ENCODE measurements around the gene ZNF316.

DNA sequence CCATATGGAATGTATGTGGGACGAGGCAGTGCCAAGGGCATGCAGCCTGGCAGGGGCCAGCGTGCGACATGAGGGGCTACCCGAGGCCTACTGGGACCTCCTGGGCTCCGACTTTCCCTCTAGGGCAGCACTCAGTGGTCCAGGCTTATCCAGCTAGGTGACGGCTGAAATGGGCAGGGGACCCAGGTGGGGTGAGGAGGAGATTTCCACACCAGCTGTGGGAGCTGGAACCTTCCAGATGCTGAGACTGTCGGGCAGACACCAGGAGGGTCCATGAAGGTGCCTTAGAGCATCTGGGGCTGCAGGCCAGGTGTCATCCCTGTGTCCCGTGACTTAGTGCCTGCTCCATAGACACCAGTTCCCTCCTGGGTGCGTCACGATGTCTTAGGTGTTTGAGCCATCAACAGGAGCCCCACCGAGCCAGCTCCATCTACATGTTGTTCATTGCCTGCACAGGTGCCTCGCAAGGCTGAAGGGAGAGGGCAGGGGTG lies 13.4 kb downstream of the ZNF316 start:
- no peak for TF ChIP-seq CTCF (IDR thresholded peaks at IDR 0.05)
- TF ChIP-seq POLR2A (IDR thresholded peaks at IDR 0.05), result no peak
